Measurements from ENCODE around the gene SLC35G6. TPM values are rescaled to one million over a fixed set of nuclear protein-coding genes. Genes with fewer than 3 reads are reported as not detected.

The SLC35G6 gene
- total and polyA plus RNA-seq, 2 of the 13 experiments (the other 11 are each of a cell fraction or from before 2014, with no cell fraction given): 0.07 TPM; not detected in 1

GRCh38 chr17:7484067-7484918 is 3.0 kb downstream of the SLC35G6 start, which contains the start of gene POLR2A (continued):
- TF ChIP-seq ELK4 (CRISPR knock-in tag; IDR thresholded peaks at IDR 0.05; ENCODE audit: borderline replicate concordance) (0 out of 2 replicates have a peak, but pooled peaks have one; percentile 26), ZNF276 (CRISPR knock-in tag; IDR thresholded peaks at IDR 0.05; ENCODE audit: low read depth) (no peak), ZNF460 (CRISPR knock-in tag; IDR thresholded peaks at IDR 0.05; ENCODE audit: borderline replicate concordance) (no peak), KAT2B (IDR thresholded peaks at IDR 0.05; ENCODE audit: borderline replicate concordance, low read depth, low read length) (no peak), ZNF543 (CRISPR knock-in tag; IDR thresholded peaks at IDR 0.05) (peak; percentile 89), TOPORS (CRISPR knock-in tag; IDR thresholded peaks at IDR 0.05) (peak; percentile 37; the same call in 1 of the 2 replicates), ASH2L (IDR thresholded peaks at IDR 0.05; ENCODE audit: insufficient read length, low read depth, low read length) (peak; percentile 48), TBL1XR1 (IDR thresholded peaks at IDR 0.05; ENCODE audit: borderline replicate concordance, low read length, partially characterized antibody) (peak; percentile 31), ZNF17 (CRISPR knock-in tag; IDR thresholded peaks at IDR 0.05) (no peak), ZFP36L1 (CRISPR knock-in tag; IDR thresholded peaks at IDR 0.05) (peak; percentile 54), ZBTB7B (CRISPR knock-in tag; IDR thresholded peaks at IDR 0.05) (no peak; the same call in none of the 2 replicates), SOX5 (CRISPR knock-in tag; IDR thresholded peaks at IDR 0.05; ENCODE audit: borderline replicate concordance) (peak; percentile 58; the same call in 1 of the 2 replicates), CEBPG (CRISPR knock-in tag; IDR thresholded peaks at IDR 0.05) (0 out of 2 replicates have a peak, but pooled peaks have one; percentile 14), ZEB1 (IDR thresholded peaks at IDR 0.05; ENCODE audit: insufficient replicate concordance, low read depth) (peak; percentile 80), FUBP1 (CRISPR knock-in tag; IDR thresholded peaks at IDR 0.05; ENCODE audit: borderline replicate concordance) (no peak), YY1 (IDR thresholded peaks at IDR 0.05; ENCODE audit: insufficient read depth, insufficient replicate concordance, low read depth, low read length) (peak; percentile 84), CREB3 (CRISPR knock-in tag; IDR thresholded peaks at IDR 0.05) (no peak; the same call in 1 of the 2 replicates), SATB2 (CRISPR knock-in tag; IDR thresholded peaks at IDR 0.05) (no peak), ZNF629 (CRISPR knock-in tag; conservative IDR thresholded peaks at IDR 0.05) (0 out of 2 replicates have a peak, but pooled peaks have one; percentile 22), KLF9 (CRISPR knock-in tag; IDR thresholded peaks at IDR 0.05; ENCODE audit: low read depth) (peak; percentile 95), NR2C2 (CRISPR knock-in tag; IDR thresholded peaks at IDR 0.05; ENCODE audit: borderline replicate concordance) (peak; percentile 45; the same call in 1 of the 2 replicates), IRF9 (CRISPR knock-in tag; IDR thresholded peaks at IDR 0.05; ENCODE audit: borderline replicate concordance) (peak; percentile 22; the same call in 1 of the 2 replicates)

Data from HepG2 (cell line).